Ectodermal cell (in vitro differentiated cells): ENCODE results near the gene NRN1.

Experiments used
- H3K27ac ChIP-seq: 2 replicates; pipeline ENCODE4 v1.7.0; 2013; ENCODE audit warnings: mild to moderate bottlenecking, low read depth, low read length; ENCODE audit not compliant: insufficient read depth, poor library complexity, severe bottlenecking
- H3K27me3 ChIP-seq: 2 replicates; pipeline ENCODE4 v1.7.0; 2013; ENCODE audit warnings: mild to moderate bottlenecking, low read length; ENCODE audit not compliant: insufficient read depth, control insufficient read depth, poor library complexity, severe bottlenecking
- H3K36me3 ChIP-seq: one replicate; pipeline ENCODE4 v1.7.0; 2013; ENCODE audit warnings: low read length; ENCODE audit not compliant: control insufficient read depth, insufficient read depth
- H3K4me1 ChIP-seq: one replicate; pipeline ENCODE4 v1.7.0; 2013; ENCODE audit warnings: low read length; ENCODE audit not compliant: control insufficient read depth, insufficient read depth
- H3K4me3 ChIP-seq: 2 replicates; pipeline ENCODE4 v1.7.0; 2013; ENCODE audit warnings: low read depth, low read length, control low read depth; ENCODE audit not compliant: insufficient read depth
- H3K9me3 ChIP-seq: 2 replicates; pipeline ENCODE4 v1.7.0; 2013; ENCODE audit warnings: mild to moderate bottlenecking, low read length, moderate library complexity; ENCODE audit not compliant: control insufficient read depth
- WGBS, 2 experiments: methylation state at CpG; one replicate each; pipeline ENCODE4 v1.1.7; 2013; ENCODE audit warnings: missing lambda C conversion rate in 2 of 2; 5-methylcytosine and 5-hydroxymethylcytosine counted together

The NRN1 gene

GRCh38 chr6:5995658-5995948 lies 11.1 kb downstream of the NRN1 start:
- no peaks in the 10 kb centered on the region for H3K36me3 ChIP-seq
- H3K9me3 ChIP-seq = no peaks in the 10 kb centered on the region
- H3K27ac ChIP-seq = no peak overlapping the region
- peaks cover 94% of the 10 kb centered on the region for H3K27me3 ChIP-seq
- WGBS, 2 experiments = 16 to 17% methylated on average over 10 of the region's 10 CpGs
- H3K4me3 ChIP-seq = peak overlapping the region; percentile 53
- H3K4me1 ChIP-seq = peaks cover 18% of the 10 kb centered on the region

- no peak overlapping the region for H3K27ac ChIP-seq
- peaks cover 91% of the 10 kb centered on the region for H3K27me3 ChIP-seq
- no peak overlapping the region for H3K4me3 ChIP-seq
- 9 to 10% methylated on average over 26 of the region's 26 CpGs for WGBS, 2 experiments
- no peaks in the 10 kb centered on the region for H3K36me3 ChIP-seq
- H3K9me3 ChIP-seq = no peaks in the 10 kb centered on the region
- peaks cover 18% of the 10 kb centered on the region for H3K4me1 ChIP-seq
Observed at GRCh38 chr6:5994999-5995657, 11.6 kb downstream of the NRN1 start.

GRCh38 chr6:5994234-5994998 lies 12.3 kb downstream of the NRN1 start:
- 3% methylated on average over 29 to 36 of the region's 38 CpGs for WGBS, 2 experiments
- H3K4me1 ChIP-seq = peaks cover 18% of the 10 kb centered on the region
- peaks cover 84% of the 10 kb centered on the region for H3K27me3 ChIP-seq

GRCh38 chr6:5992551-5993225 lies 14.0 kb downstream of the NRN1 start:
- Histone ChIP-seq H3K4me1 (peaks cover 5% of the 10 kb centered on the region), H3K9me3 (no peaks in the 10 kb centered on the region), H3K36me3 (no peaks in the 10 kb centered on the region), H3K27me3 (peaks cover 67% of the 10 kb centered on the region), H3K27ac (no peak overlapping the region), H3K4me3 (peak overlapping the region; percentile 11)
- WGBS, 2 experiments = 6 to 7% methylated on average over 10 of the region's 10 CpGs

More at GRCh38 chr6:5994234-5994998, 12.3 kb downstream of the NRN1 start:
- Histone ChIP-seq H3K9me3 (no peaks in the 10 kb centered on the region), H3K27ac (no peak overlapping the region), H3K4me3 (peak overlapping the region; percentile 25), H3K36me3 (no peaks in the 10 kb centered on the region)

GRCh38 chr6:5990786-5991185 lies 15.9 kb downstream of the NRN1 start:
- Histone ChIP-seq H3K27ac (no peak overlapping the region), H3K27me3 (peaks cover 48% of the 10 kb centered on the region), H3K36me3 (no peaks in the 10 kb centered on the region), H3K9me3 (no peaks in the 10 kb centered on the region), H3K4me3 (no peak overlapping the region), H3K4me1 (peaks cover 5% of the 10 kb centered on the region)
- WGBS, 2 experiments = 95 to 96% methylated on average over 4 of the region's 4 CpGs

GRCh38 chr6:5989141-5989723 lies 17.5 kb downstream of the NRN1 start:
- 91 to 94% methylated on average over 5 of the region's 5 CpGs for WGBS, 2 experiments
- H3K4me3 ChIP-seq = no peak overlapping the region
- peaks cover 32% of the 10 kb centered on the region for H3K27me3 ChIP-seq
- no peaks in the 10 kb centered on the region for H3K9me3 ChIP-seq
- no peaks in the 10 kb centered on the region for H3K36me3 ChIP-seq
- H3K27ac ChIP-seq = no peak overlapping the region
- H3K4me1 ChIP-seq = no peaks in the 10 kb centered on the region

- H3K36me3 ChIP-seq = no peaks in the 10 kb centered on the region
- H3K9me3 ChIP-seq = no peaks in the 10 kb centered on the region
- H3K27ac ChIP-seq = no peak overlapping the region
- 72 to 86% methylated on average over 2 of the region's 2 CpGs for WGBS, 2 experiments
- H3K4me3 ChIP-seq = no peak overlapping the region
- H3K4me1 ChIP-seq = no peaks in the 10 kb centered on the region
- H3K27me3 ChIP-seq = peaks cover 8% of the 10 kb centered on the region
Observed at GRCh38 chr6:5986861-5987260, 19.9 kb downstream of the NRN1 start.

- H3K36me3 ChIP-seq = no peaks in the 10 kb centered on the region
- WGBS, 2 experiments = 82% methylated on average over 6 of the region's 7 CpGs
- H3K4me1 ChIP-seq = no peaks in the 10 kb centered on the region
- no peaks in the 10 kb centered on the region for H3K27me3 ChIP-seq
- no peaks in the 10 kb centered on the region for H3K9me3 ChIP-seq
- no peak overlapping the region for H3K27ac ChIP-seq
- no peak overlapping the region for H3K4me3 ChIP-seq
Observed at GRCh38 chr6:5984150-5985089, 22.3 kb downstream of the NRN1 start.

- H3K4me1 ChIP-seq = no peaks in the 10 kb centered on the region
- no peak overlapping the region for H3K27ac ChIP-seq
- H3K36me3 ChIP-seq = no peaks in the 10 kb centered on the region
- H3K9me3 ChIP-seq = no peaks in the 10 kb centered on the region
- WGBS, 2 experiments = 89 to 92% methylated on average over 6 to 7 of the region's 7 CpGs
- no peak overlapping the region for H3K4me3 ChIP-seq
- no peaks in the 10 kb centered on the region for H3K27me3 ChIP-seq
Observed at GRCh38 chr6:5981126-5982026, 25.3 kb downstream of the NRN1 start.
